CD4-positive, alpha-beta T cell treated with Interleukin-15 for 4 hours (primary cell): ENCODE data around the gene LMX1B.

Source experiments
- DNase-seq: peaks from one replicate; pipeline ENCODE4 v3.0.0-alpha.2; 2020; ENCODE audit warnings: low spot score

LMX1B gene

GRCh38 chr9:126617823-126618165 lies 4.1 kb downstream of the LMX1B start:
- DNase-seq = no peak

- DNase-seq = no peak
Measured at GRCh38 chr9:126618190-126618584, 4.5 kb downstream of the LMX1B start.

- no peak for DNase-seq
Measured at GRCh38 chr9:126618585-126619360, 5.0 kb downstream of the LMX1B start.

- no peak for DNase-seq
Measured at GRCh38 chr9:126619361-126620135, 5.8 kb downstream of the LMX1B start.

DNA sequence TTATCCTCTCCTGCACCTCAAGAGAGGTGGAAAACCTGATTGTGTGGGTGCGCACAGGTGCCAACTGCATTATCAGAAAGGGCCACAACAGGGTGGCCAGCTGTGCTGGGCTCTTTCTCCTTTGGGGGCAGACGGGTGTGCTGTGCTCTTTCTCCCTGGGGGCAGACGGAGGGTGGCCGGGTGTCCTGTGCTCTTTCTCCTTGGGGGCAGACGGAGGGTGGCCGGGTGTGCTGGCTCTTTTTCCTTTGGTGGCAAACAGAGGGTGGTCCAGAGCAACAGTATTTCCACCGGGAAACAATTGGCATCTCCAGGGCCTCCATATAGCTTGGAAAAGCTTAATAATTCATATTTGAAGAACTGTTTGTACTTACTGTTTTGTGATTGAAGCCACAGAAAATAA lies 6.8 kb downstream of the LMX1B start:
- no peak for DNase-seq

- no peak for DNase-seq
Measured at GRCh38 chr9:126621061-126621918, 7.6 kb downstream of the LMX1B start.

DNA sequence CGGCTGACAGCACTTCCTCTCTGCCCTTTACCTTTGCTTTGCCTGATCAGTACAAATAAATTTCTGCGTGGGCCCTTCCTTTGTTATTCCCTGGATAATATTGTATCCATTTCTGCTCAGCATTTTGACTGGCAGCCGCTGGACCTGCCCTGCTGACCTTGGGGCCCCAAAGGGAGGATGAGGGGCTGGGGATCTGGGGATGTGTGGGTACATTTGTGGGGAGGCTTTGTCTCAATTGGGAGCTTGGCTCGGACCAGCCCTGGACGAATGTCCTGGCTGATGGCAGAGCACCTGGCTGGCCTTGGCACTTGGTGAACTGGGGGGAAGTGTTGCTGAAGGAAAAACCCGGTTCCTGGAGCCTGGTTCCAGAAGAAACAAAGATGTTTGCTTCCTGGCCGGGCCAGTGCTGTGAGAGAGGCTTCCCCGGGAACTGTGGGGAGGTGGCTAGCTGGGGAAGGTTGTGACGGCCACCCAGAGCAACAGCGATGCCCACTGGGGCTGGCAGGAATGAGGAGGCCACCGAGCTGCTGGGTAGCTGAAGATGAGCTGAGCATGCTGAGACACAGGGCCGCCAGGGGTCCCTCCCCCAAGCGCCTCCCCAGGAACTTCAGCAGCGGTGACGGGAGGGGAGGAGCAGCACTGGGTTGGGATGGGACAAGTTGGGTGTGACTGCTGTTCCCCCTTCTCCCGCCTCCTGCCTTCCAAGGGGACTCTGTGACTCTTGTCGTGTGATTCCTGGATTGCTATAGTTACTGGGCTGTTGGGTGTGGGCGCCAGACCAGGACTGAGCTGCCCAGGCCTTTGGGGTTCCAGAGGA lies 8.4 kb downstream of the LMX1B start:
- no peak for DNase-seq

DNA sequence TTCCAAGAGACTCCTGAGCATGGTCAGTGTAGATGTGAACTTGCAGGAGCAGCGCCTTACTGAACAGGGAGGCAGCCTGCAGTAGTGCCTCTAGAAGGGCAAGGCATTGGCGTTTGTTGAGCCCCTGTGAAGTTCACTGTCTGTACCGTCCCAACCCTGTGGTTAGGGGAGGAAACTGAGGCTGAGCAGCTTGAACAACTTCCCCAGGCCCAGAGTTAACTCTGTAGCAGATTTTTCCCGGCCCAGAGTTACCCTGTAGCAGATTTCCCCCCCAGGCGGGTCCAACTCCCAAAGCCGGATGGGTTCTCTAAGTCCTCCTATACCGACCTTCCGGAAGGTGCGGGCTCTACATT lies 9.6 kb downstream of the LMX1B start:
- no peak for DNase-seq

GRCh38 chr9:126623667-126624478 lies 10.1 kb downstream of the LMX1B start:
- no peak for DNase-seq

DNA sequence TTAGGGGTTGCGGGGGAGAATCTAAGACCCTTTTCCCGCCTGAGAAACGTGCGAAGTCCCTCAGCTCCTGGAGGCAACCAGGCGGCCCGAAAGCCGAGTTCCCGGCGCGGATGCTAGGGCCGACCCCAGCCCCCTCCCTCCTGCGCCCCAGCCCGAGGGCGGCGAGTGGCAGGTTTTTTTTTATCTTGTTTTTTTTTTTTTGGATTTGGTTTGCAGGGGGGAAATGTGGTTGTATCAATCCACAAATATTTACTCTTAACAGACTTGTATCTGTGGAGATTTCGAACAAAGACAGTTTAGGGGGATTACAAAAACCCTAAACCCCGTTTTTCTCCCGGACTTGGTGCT lies 10.7 kb downstream of the LMX1B start:
- DNase-seq = no peak

- no peak for DNase-seq
Measured at GRCh38 chr9:126624912-126625311, 11.2 kb downstream of the LMX1B start.

DNA sequence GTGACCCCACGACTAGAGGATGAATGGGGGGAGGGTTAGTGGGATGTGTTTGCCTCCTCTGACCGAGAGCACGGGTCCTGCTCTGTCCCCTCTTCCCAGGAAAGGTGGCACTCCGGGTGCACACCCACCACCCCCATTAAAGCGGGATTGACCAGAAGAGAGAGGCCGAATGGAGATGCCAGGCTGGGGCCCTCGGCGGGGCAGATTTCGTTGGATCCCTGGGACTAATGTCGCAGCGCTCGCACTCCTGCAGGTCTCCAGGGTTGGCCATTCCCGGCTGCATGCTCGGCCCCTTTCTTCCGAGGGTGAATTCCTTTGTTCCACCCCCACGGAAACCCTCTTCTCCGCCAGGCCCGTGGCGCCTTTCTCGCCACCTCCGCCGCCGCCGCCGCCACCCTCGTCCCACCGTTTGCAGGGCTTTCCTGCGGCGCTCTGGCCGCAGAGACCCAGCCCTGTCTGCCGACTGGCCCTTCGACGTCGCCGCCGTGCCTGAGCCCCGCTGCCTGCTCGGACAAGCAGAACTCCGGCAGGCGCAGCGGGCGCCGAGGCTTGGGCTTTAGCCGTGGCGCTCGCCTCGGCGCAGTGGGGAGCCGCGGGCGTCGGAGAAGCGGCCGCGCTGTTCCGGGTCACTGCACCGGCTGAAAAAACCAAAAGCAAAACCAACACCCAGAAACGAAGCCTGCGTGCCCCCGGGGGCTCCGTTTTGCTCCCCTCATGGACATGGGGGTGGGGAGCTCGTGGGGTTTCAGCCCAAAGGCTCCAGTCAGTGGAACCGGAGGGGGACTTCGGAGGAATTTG lies 11.8 kb downstream of the LMX1B start:
- no peak for DNase-seq

DNA sequence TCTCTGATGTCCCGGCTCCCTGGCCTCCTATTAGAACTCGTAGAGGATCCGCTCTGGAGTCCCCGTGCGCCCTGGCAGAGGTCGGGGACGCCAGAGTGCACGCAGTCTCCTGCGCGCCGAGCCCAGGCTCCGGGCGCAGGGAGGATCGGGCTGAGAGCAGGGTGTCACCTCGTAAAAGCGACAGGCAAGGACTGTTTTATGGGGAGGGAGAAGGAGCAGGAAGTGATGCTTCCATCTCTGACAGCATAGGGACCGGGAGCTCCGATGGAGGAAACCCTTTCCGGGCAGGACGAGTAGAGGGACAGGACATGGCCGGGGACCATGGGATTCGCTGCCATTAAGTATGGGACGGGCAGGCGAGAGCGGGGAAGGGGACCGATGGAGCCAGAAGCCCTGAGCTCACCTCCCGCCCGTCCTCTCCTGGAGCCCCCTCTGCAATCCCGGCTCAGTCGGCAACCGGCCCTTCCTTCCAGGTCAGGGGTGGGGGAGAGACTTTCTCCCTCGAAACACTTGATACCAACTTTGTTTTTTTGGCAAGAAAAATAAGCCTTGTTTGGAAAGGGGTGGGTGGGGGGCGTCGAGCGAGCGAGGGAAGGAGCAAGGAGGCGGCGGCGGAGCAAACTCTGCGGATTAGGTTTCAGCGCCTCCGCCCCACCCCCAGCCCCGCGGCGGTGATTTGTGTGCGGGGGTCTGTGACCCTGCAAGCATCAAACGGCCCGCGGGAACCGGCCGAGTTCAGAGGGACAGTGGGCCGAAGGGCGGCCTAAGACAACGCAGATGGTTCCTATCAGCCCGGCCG lies 12.6 kb downstream of the LMX1B start:
- no peak for DNase-seq

GRCh38 chr9:126626926-126627233 lies 13.2 kb downstream of the LMX1B start:
- DNase-seq = no peak

- DNase-seq = no peak
Measured at GRCh38 chr9:126628146-126628545, 14.4 kb downstream of the LMX1B start.

GRCh38 chr9:126628969-126629674 lies 15.4 kb downstream of the LMX1B start:
- no peak for DNase-seq

- DNase-seq = no peak
Measured at GRCh38 chr9:126630458-126631237, 16.9 kb downstream of the LMX1B start.

DNA sequence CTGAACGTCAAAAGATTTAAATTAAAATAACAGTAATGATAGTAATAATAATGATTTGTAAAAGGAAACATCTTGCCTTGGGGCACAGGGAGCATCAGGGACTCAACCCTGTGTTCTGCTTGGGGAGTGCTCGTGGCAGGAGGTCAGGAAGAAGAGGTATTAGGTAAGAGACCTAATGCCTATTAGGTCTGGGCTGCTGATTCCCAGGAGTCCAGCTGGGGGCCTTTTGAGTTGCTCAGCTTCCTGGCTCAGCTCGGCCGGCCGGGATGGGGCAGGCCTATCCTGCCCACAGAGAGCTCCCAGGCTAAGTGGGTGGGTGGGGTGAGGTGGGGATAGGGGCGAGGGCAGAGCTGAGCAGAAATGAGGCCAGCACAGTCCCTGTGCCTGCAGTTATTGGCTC lies 17.5 kb downstream of the LMX1B start:
- DNase-seq = no peak
